Measurements from ENCODE around the gene ATP6V0A4. TPM values are rescaled to one million over a fixed set of nuclear protein-coding genes. Genes with fewer than 3 reads are reported as not detected.

ATP6V0A4 gene
- total RNA-seq, 1 experiment from 2014 or later, result 1.1 TPM

DNA sequence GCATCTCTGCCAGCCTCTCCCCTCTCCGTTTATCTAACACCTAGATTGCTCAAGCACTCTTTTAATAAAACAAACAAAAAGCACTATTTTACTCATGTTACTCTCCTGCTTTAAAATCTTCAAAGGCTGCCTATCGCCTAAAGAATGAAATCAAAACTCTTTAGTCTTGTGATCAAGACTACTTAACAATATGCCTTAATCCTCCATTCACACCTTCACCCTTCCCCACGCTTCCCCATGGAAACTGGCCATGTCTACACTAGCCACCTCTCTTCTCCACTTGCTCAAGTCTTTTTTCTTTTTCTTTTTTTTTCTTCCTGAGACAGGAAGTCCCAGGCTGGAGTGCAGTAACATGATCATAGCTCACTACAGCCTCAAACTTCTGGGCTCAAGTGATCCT lies 48.0 kb downstream of the ATP6V0A4 start:
- no peak for TF ChIP-seq TEAD1 (CRISPR knock-in tag; IDR thresholded peaks at IDR 0.05)
- DNase-seq (ENCODE audit: low spot score) (no peak), ATAC-seq (no peak)
- Mint-ChIP-seq H3K9me3 (no peaks in the 10 kb centered on the region), H3K27ac (no peak overlapping the region), H3K4me1 (peaks cover 34% of the 10 kb centered on the region), H3K4me3 (no peak overlapping the region), H3K36me3 (0 out of 2 replicates have a peak, but pooled peaks cover 2% of the 10 kb centered on the region), H3K27me3 (ENCODE audit: low read depth) (no peaks in the 10 kb centered on the region)
- CTCF ChIA-PET, result interaction anchor here (1.0 to 2.8 kb wide), 2 partner anchors 11 to 48 kb away, joined by 6 to 13 read pairs; partner anchors contain the start of genes ATP6V0A4 and TMEM213
- POLR2A ChIA-PET, result no interaction called here

DNA sequence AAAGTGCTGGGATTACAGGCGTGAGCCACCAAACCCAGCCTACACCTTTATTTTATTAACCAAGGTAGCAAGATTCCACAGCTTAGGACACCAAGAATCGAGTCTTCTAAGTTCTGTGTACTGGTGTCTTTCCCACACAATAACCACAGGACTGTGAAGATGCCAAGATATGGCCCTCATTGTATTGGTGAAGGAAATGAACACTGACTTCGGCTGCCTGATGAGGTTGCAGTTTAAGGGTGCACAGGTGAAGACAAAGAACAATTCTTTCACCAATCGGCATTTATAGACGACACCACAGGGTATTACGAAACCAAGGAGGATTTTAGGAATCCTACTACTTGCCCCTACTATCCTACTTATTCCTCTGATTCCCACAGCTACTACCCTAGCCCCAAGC lies 49.3 kb downstream of the ATP6V0A4 start:
- H3K9me3 Mint-ChIP-seq, result no peaks in the 10 kb centered on the region

More for the DNA sequence above, 49.3 kb downstream of the ATP6V0A4 start:
- TF ChIP-seq ZNF138 (CRISPR knock-in tag; conservative IDR thresholded peaks at IDR 0.05) (no peak), SOX15 (CRISPR knock-in tag; IDR thresholded peaks at IDR 0.05) (no peak), ESRRA (CRISPR knock-in tag; IDR thresholded peaks at IDR 0.05; ENCODE audit: borderline replicate concordance) (no peak), GABPB1 (CRISPR knock-in tag; IDR thresholded peaks at IDR 0.05) (no peak), RELA (CRISPR knock-in tag; IDR thresholded peaks at IDR 0.05; ENCODE audit: borderline replicate concordance) (no peak), ETV6 (CRISPR knock-in tag; IDR thresholded peaks at IDR 0.05) (no peak), SP1 (CRISPR knock-in tag; conservative IDR thresholded peaks at IDR 0.05) (no peak), NFE2L1 (CRISPR knock-in tag; IDR thresholded peaks at IDR 0.05) (no peak), PRRX2 (CRISPR knock-in tag; IDR thresholded peaks at IDR 0.05) (no peak)
- TF ChIP-seq, protein P1, sequence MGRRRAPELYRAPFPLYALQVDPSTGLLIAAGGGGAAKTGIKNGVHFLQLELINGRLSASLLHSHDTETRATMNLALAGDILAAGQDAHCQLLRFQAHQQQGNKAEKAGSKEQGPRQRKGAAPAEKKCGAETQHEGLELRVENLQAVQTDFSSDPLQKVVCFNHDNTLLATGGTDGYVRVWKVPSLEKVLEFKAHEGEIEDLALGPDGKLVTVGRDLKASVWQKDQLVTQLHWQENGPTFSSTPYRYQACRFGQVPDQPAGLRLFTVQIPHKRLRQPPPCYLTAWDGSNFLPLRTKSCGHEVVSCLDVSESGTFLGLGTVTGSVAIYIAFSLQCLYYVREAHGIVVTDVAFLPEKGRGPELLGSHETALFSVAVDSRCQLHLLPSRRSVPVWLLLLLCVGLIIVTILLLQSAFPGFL (CRISPR knock-in tag; IDR thresholded peaks at IDR 0.05; ENCODE audit: borderline replicate concordance), result no peak
- TF ChIP-seq, protein P2, sequence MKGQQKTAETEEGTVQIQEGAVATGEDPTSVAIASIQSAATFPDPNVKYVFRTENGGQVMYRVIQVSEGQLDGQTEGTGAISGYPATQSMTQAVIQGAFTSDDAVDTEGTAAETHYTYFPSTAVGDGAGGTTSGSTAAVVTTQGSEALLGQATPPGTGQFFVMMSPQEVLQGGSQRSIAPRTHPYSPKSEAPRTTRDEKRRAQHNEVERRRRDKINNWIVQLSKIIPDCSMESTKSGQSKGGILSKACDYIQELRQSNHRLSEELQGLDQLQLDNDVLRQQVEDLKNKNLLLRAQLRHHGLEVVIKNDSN (CRISPR knock-in tag; IDR thresholded peaks at IDR 0.05), result no peak
- TF ChIP-seq, protein P3, sequence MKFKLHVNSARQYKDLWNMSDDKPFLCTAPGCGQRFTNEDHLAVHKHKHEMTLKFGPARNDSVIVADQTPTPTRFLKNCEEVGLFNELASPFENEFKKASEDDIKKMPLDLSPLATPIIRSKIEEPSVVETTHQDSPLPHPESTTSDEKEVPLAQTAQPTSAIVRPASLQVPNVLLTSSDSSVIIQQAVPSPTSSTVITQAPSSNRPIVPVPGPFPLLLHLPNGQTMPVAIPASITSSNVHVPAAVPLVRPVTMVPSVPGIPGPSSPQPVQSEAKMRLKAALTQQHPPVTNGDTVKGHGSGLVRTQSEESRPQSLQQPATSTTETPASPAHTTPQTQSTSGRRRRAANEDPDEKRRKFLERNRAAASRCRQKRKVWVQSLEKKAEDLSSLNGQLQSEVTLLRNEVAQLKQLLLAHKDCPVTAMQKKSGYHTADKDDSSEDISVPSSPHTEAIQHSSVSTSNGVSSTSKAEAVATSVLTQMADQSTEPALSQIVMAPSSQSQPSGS (CRISPR knock-in tag; IDR thresholded peaks at IDR 0.05; ENCODE audit: borderline replicate concordance, low read depth), result no peak
- TF ChIP-seq, protein P4, sequence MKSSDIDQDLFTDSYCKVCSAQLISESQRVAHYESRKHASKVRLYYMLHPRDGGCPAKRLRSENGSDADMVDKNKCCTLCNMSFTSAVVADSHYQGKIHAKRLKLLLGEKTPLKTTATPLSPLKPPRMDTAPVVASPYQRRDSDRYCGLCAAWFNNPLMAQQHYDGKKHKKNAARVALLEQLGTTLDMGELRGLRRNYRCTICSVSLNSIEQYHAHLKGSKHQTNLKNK (CRISPR knock-in tag; IDR thresholded peaks at IDR 0.05), result no peak
- TF ChIP-seq, protein P5, sequence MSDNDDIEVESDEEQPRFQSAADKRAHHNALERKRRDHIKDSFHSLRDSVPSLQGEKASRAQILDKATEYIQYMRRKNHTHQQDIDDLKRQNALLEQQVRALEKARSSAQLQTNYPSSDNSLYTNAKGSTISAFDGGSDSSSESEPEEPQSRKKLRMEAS (CRISPR knock-in tag; IDR thresholded peaks at IDR 0.05), result no peak
- TF ChIP-seq, protein P6, sequence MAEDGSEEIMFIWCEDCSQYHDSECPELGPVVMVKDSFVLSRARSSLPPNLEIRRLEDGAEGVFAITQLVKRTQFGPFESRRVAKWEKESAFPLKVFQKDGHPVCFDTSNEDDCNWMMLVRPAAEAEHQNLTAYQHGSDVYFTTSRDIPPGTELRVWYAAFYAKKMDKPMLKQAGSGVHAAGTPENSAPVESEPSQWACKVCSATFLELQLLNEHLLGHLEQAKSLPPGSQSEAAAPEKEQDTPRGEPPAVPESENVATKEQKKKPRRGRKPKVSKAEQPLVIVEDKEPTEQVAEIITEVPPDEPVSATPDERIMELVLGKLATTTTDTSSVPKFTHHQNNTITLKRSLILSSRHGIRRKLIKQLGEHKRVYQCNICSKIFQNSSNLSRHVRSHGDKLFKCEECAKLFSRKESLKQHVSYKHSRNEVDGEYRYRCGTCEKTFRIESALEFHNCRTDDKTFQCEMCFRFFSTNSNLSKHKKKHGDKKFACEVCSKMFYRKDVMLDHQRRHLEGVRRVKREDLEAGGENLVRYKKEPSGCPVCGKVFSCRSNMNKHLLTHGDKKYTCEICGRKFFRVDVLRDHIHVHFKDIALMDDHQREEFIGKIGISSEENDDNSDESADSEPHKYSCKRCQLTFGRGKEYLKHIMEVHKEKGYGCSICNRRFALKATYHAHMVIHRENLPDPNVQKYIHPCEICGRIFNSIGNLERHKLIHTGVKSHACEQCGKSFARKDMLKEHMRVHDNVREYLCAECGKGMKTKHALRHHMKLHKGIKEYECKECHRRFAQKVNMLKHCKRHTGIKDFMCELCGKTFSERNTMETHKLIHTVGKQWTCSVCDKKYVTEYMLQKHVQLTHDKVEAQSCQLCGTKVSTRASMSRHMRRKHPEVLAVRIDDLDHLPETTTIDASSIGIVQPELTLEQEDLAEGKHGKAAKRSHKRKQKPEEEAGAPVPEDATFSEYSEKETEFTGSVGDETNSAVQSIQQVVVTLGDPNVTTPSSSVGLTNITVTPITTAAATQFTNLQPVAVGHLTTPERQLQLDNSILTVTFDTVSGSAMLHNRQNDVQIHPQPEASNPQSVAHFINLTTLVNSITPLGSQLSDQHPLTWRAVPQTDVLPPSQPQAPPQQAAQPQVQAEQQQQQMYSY (CRISPR knock-in tag; IDR thresholded peaks at IDR 0.05), result no peak
- TF ChIP-seq, protein P7, sequence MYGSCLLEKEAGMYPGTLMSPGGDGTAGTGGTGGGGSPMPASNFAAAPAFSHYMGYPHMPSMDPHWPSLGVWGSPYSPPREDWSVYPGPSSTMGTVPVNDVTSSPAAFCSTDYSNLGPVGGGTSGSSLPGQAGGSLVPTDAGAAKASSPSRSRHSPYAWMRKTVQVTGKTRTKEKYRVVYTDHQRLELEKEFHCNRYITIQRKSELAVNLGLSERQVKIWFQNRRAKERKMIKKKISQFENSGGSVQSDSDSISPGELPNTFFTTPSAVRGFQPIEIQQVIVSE (CRISPR knock-in tag; IDR thresholded peaks at IDR 0.05; ENCODE audit: borderline replicate concordance), result no peak
- peaks cover 31% of the 10 kb centered on the region for H3K4me1 Mint-ChIP-seq
- no peaks in the 10 kb centered on the region for H3K27me3 Mint-ChIP-seq (ENCODE audit: low read depth)
- H3K4me3 Mint-ChIP-seq, result no peak overlapping the region
- ATAC-seq (no peak), DNase-seq (ENCODE audit: low spot score) (no peak)
- H3K27ac Mint-ChIP-seq, result no peak overlapping the region
- CTCF ChIA-PET, result interaction anchor here (0.6 to 2.8 kb wide), 2 partner anchors 10 to 138 kb away, joined by 3 to 13 read pairs; no protein-coding TSS in a partner anchor
- POLR2A ChIA-PET, result interaction anchor here (0.6 kb wide), 1 partner anchor 583 kb away, joined by 4 read pairs; no protein-coding TSS in a partner anchor
- 0 out of 2 replicates have a peak, but pooled peaks cover 4% of the 10 kb centered on the region for H3K36me3 Mint-ChIP-seq
